ENCODE results near the gene CDH23.

- TF ChIP-seq EZH2phosphoT487 (IDR thresholded peaks at IDR 0.05; ENCODE audit: low read depth, severe bottlenecking, unreplicated experiment) (no peak), CTCF (IDR thresholded peaks at IDR 0.05; ENCODE audit: poor library complexity) (no peak), EZH2 (IDR thresholded peaks at IDR 0.05; ENCODE audit: borderline replicate concordance) (no peak)
These were observed 234.5 kb downstream of the CDH23 start for GRCh38 chr10:71631007-71631861.
